LNCAP (cell line): ENCODE measurements around the gene LEF1.

Experiments used
- TF ChIP-seq, protein P1 (sequence below): fragments of 450-650 bp; IDR thresholded peaks from 2 replicates; pipeline ENCODE4 v1.5.1; 2017; ENCODE audit warnings: mild to moderate bottlenecking

Gene LEF1

DNA sequence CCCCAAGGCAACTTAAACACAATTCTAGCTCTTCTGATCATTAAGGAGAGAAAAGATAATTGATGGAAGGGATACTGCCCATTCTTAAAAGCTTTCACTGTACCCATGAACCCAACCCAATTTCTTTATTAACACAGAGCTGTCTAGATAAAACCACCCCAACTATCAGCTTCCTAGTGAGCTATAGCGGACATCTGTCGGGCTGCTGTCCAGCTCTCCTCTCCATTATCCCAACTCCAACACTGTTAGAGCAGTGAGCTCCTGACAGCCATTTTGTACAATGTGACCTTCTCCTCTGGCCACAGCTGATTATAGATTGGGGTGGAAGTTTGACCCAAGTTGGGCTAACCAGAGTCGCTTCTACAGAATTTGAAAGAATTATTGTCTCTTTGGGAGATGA is 112.9 kb downstream of the LEF1 start:
- TF ChIP-seq, protein P1, sequence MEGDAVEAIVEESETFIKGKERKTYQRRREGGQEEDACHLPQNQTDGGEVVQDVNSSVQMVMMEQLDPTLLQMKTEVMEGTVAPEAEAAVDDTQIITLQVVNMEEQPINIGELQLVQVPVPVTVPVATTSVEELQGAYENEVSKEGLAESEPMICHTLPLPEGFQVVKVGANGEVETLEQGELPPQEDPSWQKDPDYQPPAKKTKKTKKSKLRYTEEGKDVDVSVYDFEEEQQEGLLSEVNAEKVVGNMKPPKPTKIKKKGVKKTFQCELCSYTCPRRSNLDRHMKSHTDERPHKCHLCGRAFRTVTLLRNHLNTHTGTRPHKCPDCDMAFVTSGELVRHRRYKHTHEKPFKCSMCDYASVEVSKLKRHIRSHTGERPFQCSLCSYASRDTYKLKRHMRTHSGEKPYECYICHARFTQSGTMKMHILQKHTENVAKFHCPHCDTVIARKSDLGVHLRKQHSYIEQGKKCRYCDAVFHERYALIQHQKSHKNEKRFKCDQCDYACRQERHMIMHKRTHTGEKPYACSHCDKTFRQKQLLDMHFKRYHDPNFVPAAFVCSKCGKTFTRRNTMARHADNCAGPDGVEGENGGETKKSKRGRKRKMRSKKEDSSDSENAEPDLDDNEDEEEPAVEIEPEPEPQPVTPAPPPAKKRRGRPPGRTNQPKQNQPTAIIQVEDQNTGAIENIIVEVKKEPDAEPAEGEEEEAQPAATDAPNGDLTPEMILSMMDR: no peak

DNA sequence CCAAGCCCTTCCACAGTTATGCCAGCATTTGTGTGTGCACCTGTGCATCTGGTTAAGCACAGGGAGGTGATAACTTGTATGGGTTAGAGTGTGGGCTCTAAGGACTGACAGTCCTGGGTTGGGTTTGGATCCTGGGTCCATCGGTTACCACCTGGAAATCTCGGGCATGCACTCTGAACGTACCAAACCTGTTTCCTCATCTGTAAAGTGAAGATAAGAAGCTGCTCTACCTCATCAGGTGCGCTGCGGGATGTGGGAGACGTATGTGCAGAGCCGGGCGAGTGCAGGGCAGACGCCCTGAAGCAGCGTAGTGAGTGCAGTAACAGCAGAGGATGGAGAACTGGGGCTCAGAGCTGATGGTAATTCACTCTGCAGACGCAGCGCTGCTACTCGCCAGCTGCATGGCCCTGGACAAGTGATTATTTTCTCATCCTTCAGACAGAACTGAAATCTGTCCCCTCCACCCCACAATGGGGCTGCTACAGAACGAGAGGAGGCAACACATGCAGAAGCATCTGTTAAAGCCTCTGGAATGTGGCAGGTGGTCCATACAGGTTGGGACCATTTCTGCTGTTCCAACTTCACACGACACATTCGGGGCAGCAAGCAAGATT is 114.6 kb downstream of the LEF1 start:
- TF ChIP-seq, protein P1: no peak

DNA sequence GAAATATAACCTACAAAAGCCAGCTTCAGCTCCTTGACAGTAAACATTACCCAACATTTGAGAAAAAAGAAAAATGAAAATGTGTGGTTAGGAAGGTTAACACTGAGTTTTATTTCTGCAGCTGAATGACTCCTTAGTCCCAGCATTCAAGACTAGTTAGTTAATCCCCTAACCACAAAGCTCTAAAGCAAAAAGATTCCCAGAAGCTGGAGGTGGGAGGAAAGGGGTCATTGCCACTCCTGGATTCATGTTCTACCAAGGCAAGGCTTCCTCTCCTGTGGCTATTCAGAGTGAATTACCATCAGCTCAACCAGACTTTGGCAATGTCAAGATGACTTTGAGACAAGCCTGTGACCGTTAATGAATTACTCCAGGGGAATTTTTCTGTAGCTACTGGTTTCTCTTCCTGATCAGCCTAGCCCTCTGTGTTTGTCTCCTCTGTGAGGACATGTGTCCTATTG is 115.5 kb downstream of the LEF1 start:
- TF ChIP-seq, protein P1: no peak

DNA sequence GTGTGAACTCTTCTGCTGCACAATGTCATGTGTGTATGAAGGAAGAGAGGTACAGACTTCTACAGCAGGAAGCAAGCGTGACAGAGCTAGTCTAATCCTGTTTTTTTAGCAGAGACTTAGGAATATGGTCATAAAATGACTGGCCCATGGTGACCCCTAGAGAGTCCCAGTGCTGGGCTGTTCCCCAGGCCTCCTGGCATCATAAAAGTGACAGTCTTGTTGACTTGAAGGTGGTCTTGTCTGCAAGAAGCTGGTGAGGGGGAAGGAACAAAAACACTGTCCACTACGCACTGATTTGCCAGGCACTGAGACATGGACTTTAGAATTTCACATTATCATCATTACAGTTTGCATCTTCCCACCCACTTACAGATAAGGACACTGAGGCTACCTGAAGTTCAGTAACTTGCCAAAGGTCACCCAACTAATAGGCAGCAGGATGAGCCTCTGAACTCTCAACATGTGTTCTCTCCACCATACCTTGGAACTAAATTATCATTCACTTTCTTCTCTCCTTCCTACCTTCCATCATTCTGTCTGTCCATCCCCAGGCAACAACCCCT is 116.1 kb downstream of the LEF1 start:
- TF ChIP-seq, protein P1: no peak

DNA sequence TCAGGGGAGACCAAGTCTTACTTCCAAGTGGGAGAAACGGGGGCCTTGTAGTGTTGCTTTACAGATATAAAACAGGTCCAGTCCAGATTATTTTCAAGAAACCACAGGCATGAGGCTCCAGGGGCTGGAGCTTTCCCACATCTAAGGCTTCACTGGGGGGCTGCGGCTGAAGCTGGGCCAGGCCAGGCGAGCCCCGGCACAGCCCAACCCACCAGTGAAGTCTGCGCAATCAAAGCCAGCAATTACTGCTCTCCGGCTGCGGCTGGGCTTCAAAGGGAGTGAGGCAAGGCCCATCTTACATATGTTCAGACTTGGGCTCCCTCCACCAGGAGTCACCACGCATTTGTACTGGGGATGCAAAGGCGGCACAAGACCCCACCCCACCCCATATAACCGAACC is 117.4 kb downstream of the LEF1 start:
- TF ChIP-seq, protein P1: no peak

DNA sequence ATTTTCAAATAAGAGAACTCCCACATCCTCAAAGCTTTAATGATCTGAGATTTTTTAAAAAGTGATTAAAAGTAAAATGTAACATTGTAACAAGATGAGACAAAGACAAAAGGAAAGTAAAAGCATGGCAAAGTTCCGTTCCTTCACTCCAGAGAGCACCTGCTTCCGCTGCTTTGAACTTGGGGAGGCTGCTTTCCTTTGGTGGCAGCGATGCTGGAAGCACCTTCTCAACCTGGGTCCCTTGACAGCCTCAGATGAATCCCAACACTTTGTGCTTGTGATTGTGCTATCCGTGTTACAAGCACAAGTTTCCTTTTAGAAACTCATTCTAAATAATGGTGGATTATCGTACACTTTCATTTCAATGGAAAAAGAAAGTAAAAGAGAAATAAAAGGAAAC is 119.3 kb downstream of the LEF1 start:
- TF ChIP-seq, protein P1: no peak

DNA sequence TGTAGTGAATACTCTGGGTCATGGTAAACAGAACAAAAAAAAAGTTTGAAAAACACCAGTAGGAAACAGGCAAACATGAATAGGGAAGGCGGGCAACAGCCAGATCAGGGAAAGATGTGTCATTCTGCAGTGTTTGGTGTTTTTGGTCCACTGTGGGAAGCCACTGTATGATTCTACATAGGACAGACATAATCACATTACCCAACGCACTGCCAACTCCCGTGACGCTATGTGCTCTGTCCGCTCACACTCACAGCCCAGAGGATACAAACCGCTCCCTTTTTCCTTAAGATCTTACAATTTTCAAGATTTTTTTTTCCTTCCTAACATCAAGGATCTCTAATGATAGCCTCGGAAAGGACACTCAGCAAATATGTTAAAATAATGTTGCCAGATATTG is 119.7 kb downstream of the LEF1 start:
- TF ChIP-seq, protein P1: no peak
